ENCODE measurements around the gene ERC1.
"Not testable (repeated sequence)": the region's sequence is repeated elsewhere in the genome, so short reads cannot be mapped to it uniquely, and the experiment has no call there.

ERC1 gene

GRCh38 chr12:1073652-1074051 lies 82.6 kb downstream of the ERC1 start:
- DNase-seq (ENCODE audit: low read depth in 2 of 2) = no peak

GRCh38 chr12:1077036-1077803 lies 86.2 kb downstream of the ERC1 start:
- no peak for DNase-seq (ENCODE audit: low read depth in 2 of 2)

DNA sequence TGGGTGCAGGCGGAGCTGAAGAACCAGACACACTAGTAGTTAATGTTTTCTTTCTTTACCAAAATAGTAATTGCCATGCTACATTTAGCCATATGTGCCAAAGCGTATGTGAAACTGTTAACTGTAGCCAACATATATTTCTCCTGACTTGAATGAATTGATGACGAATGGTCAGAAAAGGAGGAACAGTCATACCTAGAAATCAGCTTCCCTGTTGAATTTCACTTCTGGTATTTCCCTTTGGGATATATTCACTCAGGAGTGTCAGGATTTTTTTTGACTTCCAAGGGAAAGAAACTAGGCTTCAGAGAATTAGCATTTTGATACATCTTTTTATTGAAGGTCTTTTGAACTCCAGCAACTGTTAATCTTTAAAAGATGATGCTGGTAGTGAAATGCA lies 87.0 kb downstream of the ERC1 start:
- no peak for DNase-seq (ENCODE audit: low read depth in 2 of 2)

GRCh38 chr12:1080520-1081223 lies 89.6 kb downstream of the ERC1 start:
- DNase-seq (ENCODE audit: low read depth in 2 of 2) = no peak

DNA sequence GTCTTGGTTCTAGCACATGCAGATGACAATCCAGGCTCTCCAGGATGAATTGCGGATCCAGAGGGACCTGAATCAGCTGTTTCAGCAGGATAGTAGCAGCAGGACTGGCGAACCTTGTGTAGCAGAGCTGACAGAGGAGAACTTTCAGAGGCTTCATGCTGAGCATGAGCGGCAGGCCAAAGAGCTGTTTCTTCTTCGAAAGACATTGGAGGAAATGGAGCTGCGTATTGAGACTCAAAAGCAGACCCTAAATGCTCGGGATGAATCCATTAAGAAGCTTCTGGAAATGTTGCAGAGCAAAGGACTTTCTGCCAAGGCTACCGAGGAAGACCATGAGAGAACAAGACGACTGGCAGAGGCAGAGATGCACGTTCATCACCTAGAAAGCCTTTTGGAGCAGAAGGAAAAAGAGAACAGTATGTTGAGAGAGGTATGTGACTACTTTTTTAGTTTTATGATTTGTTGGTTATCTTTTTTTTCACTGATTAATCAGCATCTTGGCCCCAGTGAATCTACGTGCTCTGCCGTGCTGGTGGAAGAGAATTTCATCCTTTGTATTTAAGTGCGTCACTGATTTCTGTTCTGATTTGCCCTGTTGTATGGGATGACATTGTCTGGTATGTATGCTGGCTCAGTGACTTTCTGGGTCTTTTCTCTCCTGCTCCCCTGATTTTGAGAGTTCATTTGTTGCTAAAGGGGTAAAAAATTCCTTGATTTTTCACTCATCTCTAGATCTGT lies 92.3 kb downstream of the ERC1 start:
- no peak for DNase-seq (ENCODE audit: low read depth in 2 of 2)

GRCh38 chr12:1083889-1084262 lies 92.9 kb downstream of the ERC1 start:
- no peak for DNase-seq (ENCODE audit: low read depth in 2 of 2)

- DNase-seq (ENCODE audit: low read depth in 2 of 2) = no peak
Measured at GRCh38 chr12:1091350-1091749, 100.3 kb downstream of the ERC1 start.

- no peak for DNase-seq (ENCODE audit: low read depth in 2 of 2)
Measured at GRCh38 chr12:1093166-1093751, 102.2 kb downstream of the ERC1 start.

GRCh38 chr12:1094714-1095113 lies 103.7 kb downstream of the ERC1 start:
- DNase-seq (ENCODE audit: low read depth in 2 of 2) = no peak

DNA sequence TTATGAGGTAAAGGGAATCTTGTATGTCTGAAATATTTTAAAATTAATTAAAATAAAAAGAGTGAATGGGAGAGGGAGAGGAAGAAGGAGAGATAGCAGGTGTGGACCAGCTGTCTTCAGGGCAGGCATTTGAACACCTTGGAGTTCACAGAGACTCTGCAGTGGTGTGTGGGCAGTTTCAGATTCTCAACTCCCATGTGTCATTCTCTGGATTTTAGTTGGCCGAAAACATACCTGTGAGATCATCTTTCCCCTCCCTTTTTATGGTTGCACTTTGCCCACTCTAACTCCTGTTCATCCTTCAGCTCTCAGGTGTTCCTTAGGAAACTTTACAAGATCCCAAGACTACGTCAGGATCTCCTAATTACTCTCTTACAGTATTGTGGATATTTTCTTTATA lies 108.1 kb downstream of the ERC1 start:
- DNase-seq (ENCODE audit: low read depth in 2 of 2) = no peak

DNA sequence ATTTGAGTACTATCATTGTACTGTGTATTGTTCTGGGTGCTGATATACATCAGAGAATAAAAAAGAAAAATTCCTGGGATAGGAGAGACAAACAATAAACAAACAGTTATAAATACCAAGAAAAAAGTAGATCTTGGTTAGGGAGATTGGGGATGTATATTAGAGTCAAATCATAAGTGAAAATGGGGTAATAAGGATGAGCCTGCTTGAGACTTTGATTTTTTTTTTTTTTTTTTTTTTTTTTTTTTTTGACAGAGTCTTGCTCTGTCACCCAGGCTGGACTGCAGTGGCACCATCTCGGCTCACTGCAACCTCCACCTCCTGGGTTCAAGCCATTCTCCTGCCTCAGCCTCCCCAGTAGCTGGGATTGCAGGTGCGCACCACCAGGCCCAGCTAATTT lies 108.6 kb downstream of the ERC1 start:
- not testable (repeated sequence) for DNase-seq (ENCODE audit: low read depth in 2 of 2)

GRCh38 chr12:1102115-1102514 lies 111.1 kb downstream of the ERC1 start:
- no peak for DNase-seq (ENCODE audit: low read depth in 2 of 2)

GRCh38 chr12:1102791-1103450 lies 111.9 kb downstream of the ERC1 start:
- DNase-seq (ENCODE audit: low read depth in 2 of 2) = no peak

GRCh38 chr12:1103632-1104031 lies 112.6 kb downstream of the ERC1 start:
- DNase-seq (ENCODE audit: low read depth in 2 of 2) = no peak

- DNase-seq (ENCODE audit: low read depth in 2 of 2) = no peak
Measured at GRCh38 chr12:1104088-1104800, 113.2 kb downstream of the ERC1 start.

DNA sequence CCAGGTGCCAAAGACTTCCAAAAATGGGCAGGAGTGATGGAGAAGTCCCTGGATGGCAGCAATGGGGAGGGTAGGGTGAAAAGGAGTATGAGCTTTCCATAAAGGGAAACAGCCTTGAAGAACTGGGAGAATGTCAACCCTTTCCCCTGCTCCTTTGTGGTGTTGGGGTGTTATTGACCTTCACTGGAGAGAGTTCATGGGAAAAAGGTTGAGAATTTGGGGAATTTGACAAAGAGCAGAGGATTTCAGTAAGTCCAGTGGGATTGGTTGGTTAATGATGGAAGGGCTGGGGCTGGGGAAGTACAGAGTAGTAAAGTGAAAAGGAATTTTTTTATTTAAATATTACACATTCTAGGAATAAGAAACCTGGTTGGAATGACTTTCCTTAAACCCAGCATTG lies 116.6 kb downstream of the ERC1 start:
- no peak for DNase-seq (ENCODE audit: low read depth in 2 of 2)

DNA sequence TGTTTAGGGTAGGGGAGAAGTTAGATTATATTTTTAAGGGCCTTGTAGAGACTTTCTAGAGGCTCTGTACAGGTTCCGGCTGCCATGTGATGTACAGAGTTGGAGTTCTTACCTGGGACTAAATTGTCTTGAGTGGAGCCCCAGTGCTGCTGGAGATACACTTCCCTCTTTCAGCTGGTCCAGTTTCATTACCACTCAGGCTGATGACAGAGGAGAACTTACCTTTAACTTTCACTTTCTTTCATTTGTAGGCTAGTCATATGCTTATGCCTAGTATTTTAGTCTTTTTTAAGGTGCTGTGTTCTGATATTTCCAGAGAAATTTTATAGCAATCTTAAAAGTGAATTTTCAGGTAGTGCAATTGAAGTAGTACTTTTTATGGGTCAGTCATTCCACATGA lies 117.3 kb downstream of the ERC1 start:
- DNase-seq (ENCODE audit: low read depth in 2 of 2) = no peak

DNA sequence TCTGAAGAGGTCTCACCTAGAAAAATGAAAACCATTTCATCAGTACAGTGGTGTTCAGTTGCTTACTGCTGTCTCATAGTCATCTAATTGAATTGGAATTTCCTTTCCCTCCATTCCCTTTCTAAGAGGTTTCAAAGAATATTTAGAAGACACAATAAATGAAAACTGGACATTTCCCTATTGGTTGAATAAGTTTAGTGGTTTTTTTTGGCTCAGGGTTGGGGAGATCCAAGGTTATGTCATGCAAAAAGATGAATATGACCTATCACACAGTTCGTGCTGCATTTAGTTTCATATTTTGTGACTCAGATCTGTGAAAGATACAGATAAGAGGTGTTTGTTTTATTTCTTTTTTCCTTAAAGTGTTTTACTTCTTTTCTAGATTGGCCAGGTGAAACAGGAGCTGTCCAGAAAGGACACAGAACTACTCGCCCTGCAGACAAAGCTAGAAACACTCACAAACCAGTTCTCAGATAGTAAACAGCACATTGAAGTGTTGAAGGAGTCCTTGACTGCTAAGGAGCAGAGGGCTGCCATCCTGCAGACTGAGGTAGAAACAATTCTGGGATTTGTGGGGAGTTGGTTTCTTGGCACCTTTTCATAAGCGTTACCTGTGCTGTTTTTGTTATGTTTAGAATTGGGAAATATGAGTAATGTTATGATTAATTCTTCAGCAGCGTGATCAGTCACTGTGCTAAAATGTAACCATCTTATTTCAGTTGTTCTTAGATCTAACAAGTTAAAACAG lies 124.6 kb downstream of the ERC1 start:
- no peak for DNase-seq (ENCODE audit: low read depth in 2 of 2)

DNA sequence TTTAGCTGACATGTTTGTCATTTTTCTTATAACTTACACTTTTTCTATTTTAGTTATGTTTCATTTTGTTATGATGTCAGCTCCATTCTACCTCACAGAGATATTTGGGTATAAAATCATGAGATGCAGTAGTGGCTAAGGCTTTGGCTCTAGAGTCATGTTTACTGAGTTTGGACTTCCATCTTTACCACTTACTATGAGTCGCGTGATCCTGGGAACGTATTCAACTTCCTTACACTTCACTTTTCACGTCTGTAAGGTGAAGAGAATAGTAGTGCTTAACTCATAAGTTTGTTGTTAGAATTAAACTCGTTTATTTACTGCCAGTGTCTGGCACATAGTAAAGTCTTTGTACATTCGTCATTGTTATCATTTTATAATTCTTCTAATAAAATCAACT lies 126.3 kb downstream of the ERC1 start:
- no peak for DNase-seq (ENCODE audit: low read depth in 2 of 2)

DNA sequence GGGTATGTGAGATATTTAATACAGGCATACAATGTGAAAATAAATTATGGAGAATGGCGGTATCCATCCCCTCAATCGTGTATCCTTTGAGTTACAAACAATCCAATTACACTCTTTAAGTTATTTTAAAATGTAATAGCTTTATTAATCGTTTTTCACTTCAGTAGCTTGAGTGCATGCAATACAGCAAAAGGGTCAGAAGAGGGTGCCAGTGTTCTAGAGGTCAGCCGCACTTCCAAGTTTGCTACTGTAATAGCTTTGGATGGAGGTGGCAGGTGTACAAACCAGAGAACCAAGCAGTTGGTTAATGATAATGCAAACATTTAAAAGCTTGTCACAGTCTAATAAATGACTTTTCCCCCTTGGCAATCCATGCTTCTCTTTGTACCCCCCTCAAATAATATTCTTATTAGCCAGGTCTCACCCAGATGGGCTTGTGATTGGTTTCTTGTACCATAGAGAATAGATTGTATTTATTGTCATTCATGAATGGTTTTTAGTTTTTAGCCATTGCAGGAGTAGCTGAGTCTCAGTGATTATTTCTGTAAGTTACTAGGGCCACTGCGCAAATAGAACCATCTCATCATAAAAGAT lies 127.0 kb downstream of the ERC1 start:
- peak; percentile 42 to 45 for DNase-seq (ENCODE audit: low read depth in 2 of 2)

Data from stimulated activated CD8-positive, alpha-beta memory T cell treated with anti-CD3 and anti-CD28 coated beads, Interleukin-7, amount 100 ng/mL, for 1 hour (primary cell).